ENCODE measurements around the gene PROM2. TPM values are rescaled to one million over a fixed set of nuclear protein-coding genes. Genes with fewer than 3 reads are reported as not detected.

Gene PROM2
- total and polyA plus RNA-seq, 4 experiments from 2014 or later = 0.87 to 1.1 TPM; not detected in 2

GRCh38 chr2:95320986-95321767 lies 46.9 kb downstream of the PROM2 start:
- Mint-ChIP-seq H3K27me3 (no peaks in the 10 kb centered on the region), H3K9me3 (peaks cover 0 to 2% (median 0%) of the 10 kb centered on the region in 8 donors), H3K27ac (no peak overlapping the region), H3K36me3 (no peaks in the 10 kb centered on the region), H3K4me1 (peaks cover 0 to 5% (median 0%) of the 10 kb centered on the region in 4 donors), H3K4me3 (no peak overlapping the region)
- DNase-seq = no peak
- Histone ChIP-seq H3K9me3 (ENCODE audit: control insufficient read depth in 1 of 2, low read length in 2 of 2) (no peaks in the 10 kb centered on the region), H3K27ac (ENCODE audit: low read depth, low read length) (no peak overlapping the region), H3K36me3 (ENCODE audit: insufficient read depth, low read length) (no peaks in the 10 kb centered on the region), H3K4me1 (ENCODE audit: insufficient read depth, low read length) (no peaks in the 10 kb centered on the region), H3K4me3 (ENCODE audit: low read length in 2 of 2) (no peak overlapping the region), H3K27me3 (ENCODE audit: insufficient read depth, low read length) (no peaks in the 10 kb centered on the region)
- ChIA-PET CTCF (ENCODE audit: partially characterized antibody) (no interaction called here), POLR2A (ENCODE audit: partially characterized antibody) (no interaction called here)
- intact Hi-C loops (cut with micrococcal nuclease) = no loop called here

GRCh38 chr2:95323347-95324155 lies 49.3 kb downstream of the PROM2 start:
- Mint-ChIP-seq H3K36me3 (no peaks in the 10 kb centered on the region), H3K27ac (no peak overlapping the region), H3K4me1 (peaks cover 0 to 5% (median 0%) of the 10 kb centered on the region in 4 donors), H3K4me3 (no peak overlapping the region), H3K9me3 (peaks cover 0 to 2% (median 0%) of the 10 kb centered on the region in 8 donors), H3K27me3 (no peaks in the 10 kb centered on the region)
- no peaks in the 10 kb centered on the region for H3K4me1 ChIP-seq (ENCODE audit: insufficient read depth, low read length)
- no peak overlapping the region for H3K4me3 ChIP-seq (ENCODE audit: low read length in 2 of 2)
- H3K36me3 ChIP-seq (ENCODE audit: insufficient read depth, low read length) = no peaks in the 10 kb centered on the region
- POLR2A ChIA-PET (ENCODE audit: partially characterized antibody) = no interaction called here
- no peaks in the 10 kb centered on the region for H3K27me3 ChIP-seq (ENCODE audit: insufficient read depth, low read length)
- no peaks in the 10 kb centered on the region for H3K9me3 ChIP-seq (ENCODE audit: control insufficient read depth in 1 of 2, low read length in 2 of 2)
- CTCF ChIA-PET (ENCODE audit: partially characterized antibody) = no interaction called here
- no peak for DNase-seq
- H3K27ac ChIP-seq (ENCODE audit: low read depth, low read length) = no peak overlapping the region
- intact Hi-C loops (cut with micrococcal nuclease) = no loop called here

DNA sequence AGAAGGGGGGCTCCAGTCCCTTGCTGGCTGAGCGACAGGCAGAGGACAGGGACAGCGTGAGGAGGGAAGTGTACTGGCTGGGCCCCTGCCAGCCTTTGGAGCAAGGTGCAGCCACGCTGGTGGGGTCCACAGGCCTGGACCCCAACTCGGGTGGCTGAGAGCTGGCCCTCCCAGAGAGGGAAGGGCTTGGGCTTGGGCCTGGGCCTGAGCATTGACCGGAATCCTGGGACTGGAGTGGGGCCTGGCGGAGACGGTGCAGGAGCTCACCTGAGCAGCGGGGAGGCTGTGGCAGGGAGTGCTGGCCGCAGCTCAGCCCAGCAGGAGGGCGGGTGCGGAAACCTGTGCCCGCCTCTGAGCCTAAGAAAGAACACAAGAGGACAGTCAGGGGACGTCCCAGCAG lies 50.8 kb downstream of the PROM2 start:
- Histone ChIP-seq H3K36me3 (ENCODE audit: insufficient read depth, low read length) (no peaks in the 10 kb centered on the region), H3K4me3 (ENCODE audit: low read length in 2 of 2) (no peak overlapping the region), H3K27me3 (ENCODE audit: insufficient read depth, low read length) (no peaks in the 10 kb centered on the region), H3K9me3 (ENCODE audit: control insufficient read depth in 1 of 2, low read length in 2 of 2) (no peaks in the 10 kb centered on the region), H3K27ac (ENCODE audit: low read depth, low read length) (no peak overlapping the region), H3K4me1 (ENCODE audit: insufficient read depth, low read length) (no peaks in the 10 kb centered on the region)
- no peaks in the 10 kb centered on the region for H3K36me3 Mint-ChIP-seq
- no peak for DNase-seq
- peaks cover 0 to 2% (median 0%) of the 10 kb centered on the region in 8 donors for H3K9me3 Mint-ChIP-seq
- no peak overlapping the region for H3K4me3 Mint-ChIP-seq
- ChIA-PET CTCF (ENCODE audit: partially characterized antibody) (no interaction called here), POLR2A (ENCODE audit: partially characterized antibody) (no interaction called here)
- H3K27me3 Mint-ChIP-seq = no peaks in the 10 kb centered on the region
- intact Hi-C loops (cut with micrococcal nuclease) = no loop called here
- H3K4me1 Mint-ChIP-seq = peaks cover 0 to 5% (median 0%) of the 10 kb centered on the region in 4 donors
- H3K27ac Mint-ChIP-seq = no peak overlapping the region

- Histone ChIP-seq H3K4me3 (ENCODE audit: low read length in 2 of 2) (no peak overlapping the region), H3K27ac (ENCODE audit: low read depth, low read length) (no peak overlapping the region), H3K27me3 (ENCODE audit: insufficient read depth, low read length) (no peaks in the 10 kb centered on the region), H3K9me3 (ENCODE audit: control insufficient read depth in 1 of 2, low read length in 2 of 2) (no peaks in the 10 kb centered on the region), H3K36me3 (ENCODE audit: insufficient read depth, low read length) (no peaks in the 10 kb centered on the region), H3K4me1 (ENCODE audit: insufficient read depth, low read length) (no peaks in the 10 kb centered on the region)
- no peak for DNase-seq
- peaks cover 0 to 5% (median 0%) of the 10 kb centered on the region in 4 donors for H3K4me1 Mint-ChIP-seq
- no peak overlapping the region for H3K4me3 Mint-ChIP-seq
- peaks cover 0 to 2% (median 0%) of the 10 kb centered on the region in 8 donors for H3K9me3 Mint-ChIP-seq
- no peaks in the 10 kb centered on the region for H3K36me3 Mint-ChIP-seq
- ChIA-PET CTCF (ENCODE audit: partially characterized antibody) (no interaction called here), POLR2A (ENCODE audit: partially characterized antibody) (no interaction called here)
- H3K27me3 Mint-ChIP-seq = no peaks in the 10 kb centered on the region
- H3K27ac Mint-ChIP-seq = no peak overlapping the region
- intact Hi-C loops (cut with micrococcal nuclease) = no loop called here
These were observed 51.6 kb downstream of the PROM2 start for GRCh38 chr2:95325590-95326432.

- Mint-ChIP-seq H3K27ac (no peak overlapping the region), H3K4me3 (no peak overlapping the region), H3K4me1 (peaks cover 0 to 5% (median 0%) of the 10 kb centered on the region in 4 donors), H3K9me3 (peaks cover 0 to 2% (median 0%) of the 10 kb centered on the region in 8 donors), H3K36me3 (no peaks in the 10 kb centered on the region), H3K27me3 (no peaks in the 10 kb centered on the region)
- POLR2A ChIA-PET (ENCODE audit: partially characterized antibody) = no interaction called here
- no peaks in the 10 kb centered on the region for H3K4me1 ChIP-seq (ENCODE audit: insufficient read depth, low read length)
- H3K36me3 ChIP-seq (ENCODE audit: insufficient read depth, low read length) = no peaks in the 10 kb centered on the region
- no peak overlapping the region for H3K27ac ChIP-seq (ENCODE audit: low read depth, low read length)
- intact Hi-C loops (cut with micrococcal nuclease) = no loop called here
- no peak for DNase-seq
- no peak overlapping the region for H3K4me3 ChIP-seq (ENCODE audit: low read length in 2 of 2)
- H3K9me3 ChIP-seq (ENCODE audit: control insufficient read depth in 1 of 2, low read length in 2 of 2) = no peaks in the 10 kb centered on the region
- CTCF ChIA-PET (ENCODE audit: partially characterized antibody) = interaction anchor here (1.0 kb wide), 1 partner anchor 19 kb away, joined by 3 read pairs; no protein-coding TSS in a partner anchor
- no peaks in the 10 kb centered on the region for H3K27me3 ChIP-seq (ENCODE audit: insufficient read depth, low read length)
These were observed 52.3 kb downstream of the PROM2 start for GRCh38 chr2:95326433-95327140.

DNA sequence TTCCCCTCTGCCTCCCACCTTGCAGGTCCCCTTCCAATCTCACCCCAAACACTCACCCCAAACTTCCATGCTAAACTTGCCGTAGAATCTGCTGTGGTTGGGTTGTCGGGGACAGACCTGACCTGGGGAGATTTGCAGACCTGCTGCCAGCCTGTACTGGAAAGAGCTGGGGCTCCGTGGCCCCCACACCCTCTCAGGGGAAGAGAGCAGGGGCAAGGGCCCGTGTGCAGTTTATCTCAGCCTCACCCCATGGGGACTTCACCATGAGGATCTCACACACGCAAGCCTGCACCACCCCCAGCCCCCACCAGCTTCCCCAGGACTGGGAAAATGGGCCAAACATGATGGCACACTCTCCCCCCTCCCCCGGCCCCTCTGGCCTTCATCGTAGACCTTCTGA lies 53.6 kb downstream of the PROM2 start:
- POLR2A ChIA-PET (ENCODE audit: partially characterized antibody) = no interaction called here
- intact Hi-C loops (cut with micrococcal nuclease) = no loop called here
- Histone ChIP-seq H3K27me3 (ENCODE audit: insufficient read depth, low read length) (no peaks in the 10 kb centered on the region), H3K9me3 (ENCODE audit: control insufficient read depth in 1 of 2, low read length in 2 of 2) (no peaks in the 10 kb centered on the region), H3K4me1 (ENCODE audit: insufficient read depth, low read length) (no peaks in the 10 kb centered on the region), H3K4me3 (ENCODE audit: low read length in 2 of 2) (no peak overlapping the region), H3K27ac (ENCODE audit: low read depth, low read length) (no peak overlapping the region), H3K36me3 (ENCODE audit: insufficient read depth, low read length) (no peaks in the 10 kb centered on the region)
- CTCF ChIA-PET (ENCODE audit: partially characterized antibody) = no interaction called here
- H3K4me1 Mint-ChIP-seq = peaks cover 0 to 5% (median 0%) of the 10 kb centered on the region in 4 donors
- H3K27ac Mint-ChIP-seq = no peak overlapping the region
- H3K4me3 Mint-ChIP-seq = no peak overlapping the region
- H3K27me3 Mint-ChIP-seq = no peaks in the 10 kb centered on the region
- peaks cover 0 to 2% (median 0%) of the 10 kb centered on the region in 8 donors for H3K9me3 Mint-ChIP-seq
- no peaks in the 10 kb centered on the region for H3K36me3 Mint-ChIP-seq
- no peak for DNase-seq

Data from CD4-positive, alpha-beta memory T cell (primary cell).